Endometrium (tissue), 2 donors: Measurements from ENCODE around the gene TSC22D2.

Source experiments
- FAIRE-seq: peaks from 2 replicates; lab custom pipeline; 2012; peaks lifted over from hg19 to GRCh38; lab: Jason Lieb, UNC
- donor health status: control.
- donor health status: control.

Gene TSC22D2

DNA sequence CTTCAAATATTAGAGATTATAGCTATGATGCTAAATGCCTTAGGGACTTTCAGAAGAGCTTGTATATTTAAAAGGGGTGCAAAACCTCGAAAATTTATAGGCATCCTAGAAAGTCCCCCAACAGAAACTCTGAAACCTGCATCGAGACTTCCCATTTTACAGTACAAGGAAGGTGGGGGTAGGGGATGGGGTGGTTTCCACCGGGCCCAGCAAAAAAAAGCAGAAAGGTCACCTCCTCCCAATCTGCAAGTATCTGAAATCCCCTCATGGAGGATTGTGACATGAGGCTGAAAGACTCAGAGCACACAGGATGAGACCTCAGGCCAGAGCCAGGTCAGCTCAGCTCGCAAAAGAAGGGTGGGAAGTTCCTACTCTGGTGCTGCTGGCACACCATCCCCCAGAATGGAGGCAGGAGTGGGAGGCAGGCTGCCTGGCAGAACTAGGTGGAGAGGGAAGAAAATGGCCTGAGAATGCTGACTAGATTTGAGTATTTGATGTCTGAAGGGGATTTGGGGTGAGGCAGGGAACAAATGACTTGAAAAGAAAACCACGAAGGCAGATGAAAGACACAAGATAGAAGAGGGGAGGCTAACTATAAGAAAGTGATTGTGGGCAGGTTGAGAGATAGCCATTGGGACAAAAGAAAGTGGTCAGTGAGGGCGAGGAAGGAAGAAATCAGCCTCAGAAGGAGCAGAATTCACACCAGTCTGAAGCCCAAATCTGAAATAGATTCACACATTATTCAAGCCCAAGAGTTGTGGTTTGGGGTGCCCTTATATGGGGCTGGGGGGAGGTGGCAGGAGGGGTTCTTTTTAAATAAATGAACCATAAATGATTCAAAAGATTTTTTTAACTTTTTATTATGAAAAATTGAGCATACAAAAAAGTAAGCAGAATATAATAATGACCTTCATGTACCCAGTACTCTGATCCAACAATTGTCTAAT lies 22.5 kb upstream of the TSC22D2 start:
- no peak for FAIRE-seq

- no peak for FAIRE-seq
These were observed 19.3 kb upstream of the TSC22D2 start for GRCh38 chr3:150388498-150389418.

- FAIRE-seq, result no peak
These were observed 18.0 kb upstream of the TSC22D2 start for GRCh38 chr3:150390087-150390486.

DNA sequence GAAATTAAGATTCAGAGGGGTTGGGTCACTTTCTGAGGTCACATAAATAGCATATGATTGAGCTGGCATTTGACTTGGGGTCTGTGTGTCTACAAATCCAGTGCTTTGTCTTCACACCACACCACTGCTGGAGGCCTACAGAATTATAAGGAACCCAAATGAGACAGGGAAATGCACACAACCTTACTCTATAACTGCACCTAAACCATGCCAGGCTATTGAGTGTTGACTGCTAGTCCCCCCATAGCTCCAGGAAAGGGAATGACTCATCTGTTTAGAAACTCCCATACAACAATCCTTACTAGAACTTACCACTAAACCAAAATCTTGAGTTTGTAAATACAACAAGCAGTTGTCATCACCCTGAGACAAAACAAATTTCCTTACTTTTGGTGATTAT lies 16.9 kb upstream of the TSC22D2 start:
- no peak for FAIRE-seq

GRCh38 chr3:150393745-150394144 lies 14.4 kb upstream of the TSC22D2 start:
- no peak for FAIRE-seq

- FAIRE-seq, result no peak
These were observed 13.5 kb upstream of the TSC22D2 start for GRCh38 chr3:150394606-150395005.

- FAIRE-seq, result no peak
These were observed 11.6 kb upstream of the TSC22D2 start for GRCh38 chr3:150396491-150396890.

DNA sequence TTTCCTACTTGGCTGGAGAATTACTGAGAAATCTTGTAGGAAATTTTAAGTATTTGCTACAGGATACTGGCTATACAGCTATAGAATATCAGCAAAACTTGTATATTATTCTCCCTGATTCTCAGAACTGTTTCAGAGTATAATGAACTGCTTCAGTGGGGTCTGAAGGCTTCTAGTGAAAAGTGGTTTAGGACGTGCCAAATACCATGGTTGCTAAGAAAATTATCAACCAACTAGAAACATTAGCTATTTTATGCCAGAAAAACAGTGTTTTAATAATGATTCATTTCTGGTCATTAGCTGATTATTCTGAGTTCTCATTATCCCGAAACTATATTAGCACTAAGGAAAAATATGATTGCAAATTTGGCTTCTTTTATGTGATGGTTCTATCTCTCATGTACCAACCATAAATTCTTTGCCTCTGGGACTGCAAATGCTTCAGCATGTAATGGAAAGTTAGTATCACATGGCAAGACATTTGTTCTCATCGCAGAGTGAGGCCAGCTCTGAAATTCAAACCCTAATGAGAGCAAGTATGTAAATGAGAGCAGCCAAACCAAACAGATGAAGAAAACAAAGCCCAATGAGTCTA lies 11.0 kb upstream of the TSC22D2 start:
- no peak for FAIRE-seq

- FAIRE-seq, result no peak
These were observed 9.0 kb upstream of the TSC22D2 start for GRCh38 chr3:150399060-150399459.

DNA sequence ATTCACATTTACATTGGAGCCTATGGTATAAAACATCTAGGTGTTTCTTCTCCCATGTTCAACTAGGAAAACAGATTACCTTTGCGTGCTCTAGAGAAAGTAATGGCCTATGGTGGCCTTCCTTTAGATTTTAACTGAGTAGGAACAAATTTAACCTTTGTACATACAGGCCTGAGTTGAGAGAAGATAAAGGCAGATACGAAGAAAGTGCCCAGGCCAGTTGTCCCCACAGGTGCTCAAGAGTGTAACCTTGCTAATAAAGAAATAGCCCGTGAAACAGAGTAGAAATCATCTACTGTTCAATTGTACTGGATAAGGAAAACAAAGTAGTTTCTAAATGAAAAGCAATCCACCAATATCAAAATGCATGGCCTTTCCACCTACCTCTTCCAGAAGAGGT lies 6.8 kb upstream of the TSC22D2 start:
- no peak for FAIRE-seq

GRCh38 chr3:150402217-150402616 lies 5.9 kb upstream of the TSC22D2 start:
- FAIRE-seq, result no peak

- FAIRE-seq, result no peak
These were observed 4.1 kb upstream of the TSC22D2 start for GRCh38 chr3:150404023-150404422.

- no peak for FAIRE-seq
These were observed 869 bp upstream of the TSC22D2 start for GRCh38 chr3:150407051-150407807.

DNA sequence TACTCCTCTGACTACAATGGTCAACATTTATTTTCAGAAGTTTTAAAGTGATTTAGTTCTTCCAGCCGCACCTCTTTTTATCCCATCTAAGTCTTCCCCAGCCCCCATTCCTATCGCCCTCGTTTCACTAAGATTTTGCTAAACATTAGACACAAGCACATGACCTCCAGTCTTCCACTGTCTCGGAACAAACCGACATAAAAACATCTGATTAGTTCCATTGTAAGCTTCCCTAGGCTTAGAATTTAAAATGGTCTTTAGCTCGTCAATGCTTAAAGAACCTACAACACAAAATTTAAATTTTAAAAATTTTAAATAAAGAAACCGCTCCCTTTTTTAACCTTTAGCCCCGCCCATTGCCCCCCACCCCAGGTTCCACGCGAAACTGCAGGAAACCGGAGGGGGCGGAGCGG lies 284 bp upstream of the TSC22D2 start:
- no peak for FAIRE-seq

- FAIRE-seq, result no peak
These were observed 1.0 kb downstream of the TSC22D2 start for GRCh38 chr3:150409125-150409511.

DNA sequence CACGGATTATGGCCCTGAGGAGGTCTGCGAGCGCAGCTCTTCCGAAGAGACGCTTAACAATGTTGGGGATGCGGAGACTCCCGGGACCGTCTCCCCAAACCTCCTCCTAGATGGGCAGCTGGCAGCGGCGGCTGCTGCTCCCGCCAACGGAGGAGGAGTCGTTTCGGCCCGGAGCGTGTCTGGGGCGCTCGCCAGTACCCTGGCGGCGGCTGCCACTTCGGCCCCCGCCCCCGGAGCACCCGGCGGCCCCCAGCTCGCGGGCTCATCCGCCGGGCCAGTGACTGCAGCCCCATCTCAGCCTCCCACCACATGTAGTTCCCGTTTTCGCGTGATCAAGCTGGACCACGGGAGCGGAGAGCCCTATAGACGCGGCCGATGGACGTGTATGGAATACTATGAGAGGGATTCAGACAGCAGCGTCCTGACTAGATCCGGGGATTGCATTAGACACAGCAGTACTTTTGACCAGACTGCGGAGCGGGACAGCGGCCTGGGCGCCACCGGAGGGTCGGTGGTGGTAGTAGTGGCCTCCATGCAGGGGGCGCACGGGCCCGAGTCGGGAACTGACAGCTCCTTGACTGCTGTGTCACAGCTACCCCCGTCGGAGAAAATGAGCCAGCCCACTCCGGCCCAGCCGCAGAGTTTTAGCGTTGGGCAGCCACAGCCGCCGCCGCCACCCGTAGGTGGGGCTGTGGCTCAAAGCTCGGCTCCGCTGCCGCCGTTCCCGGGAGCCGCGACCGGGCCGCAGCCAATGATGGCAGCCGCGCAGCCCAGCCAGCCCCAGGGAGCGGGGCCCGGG lies 1.6 kb downstream of the TSC22D2 start:
- FAIRE-seq, result no peak

- no peak for FAIRE-seq
These were observed 2.4 kb downstream of the TSC22D2 start for GRCh38 chr3:150410311-150411105.

GRCh38 chr3:150411106-150411460 lies 3.0 kb downstream of the TSC22D2 start:
- no peak for FAIRE-seq

DNA sequence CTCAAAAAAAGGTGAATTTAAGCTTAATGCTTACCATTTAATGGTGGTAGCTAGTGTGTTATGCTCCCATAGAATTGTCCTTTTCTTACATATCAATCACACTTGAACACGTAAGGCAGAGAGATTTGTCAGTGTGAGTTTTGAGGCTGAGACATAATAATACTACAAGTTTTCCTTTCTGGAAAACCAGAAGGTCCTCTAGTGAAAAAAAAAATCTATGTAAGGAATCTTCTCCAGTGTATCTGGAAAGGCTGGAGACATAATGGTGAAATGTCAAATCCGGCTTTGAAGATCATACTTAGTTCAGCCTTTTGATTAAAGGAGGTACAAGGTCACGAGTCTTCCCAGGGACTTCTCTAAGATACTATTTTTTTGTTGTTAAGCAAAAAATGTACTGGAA lies 3.4 kb downstream of the TSC22D2 start:
- no peak for FAIRE-seq

DNA sequence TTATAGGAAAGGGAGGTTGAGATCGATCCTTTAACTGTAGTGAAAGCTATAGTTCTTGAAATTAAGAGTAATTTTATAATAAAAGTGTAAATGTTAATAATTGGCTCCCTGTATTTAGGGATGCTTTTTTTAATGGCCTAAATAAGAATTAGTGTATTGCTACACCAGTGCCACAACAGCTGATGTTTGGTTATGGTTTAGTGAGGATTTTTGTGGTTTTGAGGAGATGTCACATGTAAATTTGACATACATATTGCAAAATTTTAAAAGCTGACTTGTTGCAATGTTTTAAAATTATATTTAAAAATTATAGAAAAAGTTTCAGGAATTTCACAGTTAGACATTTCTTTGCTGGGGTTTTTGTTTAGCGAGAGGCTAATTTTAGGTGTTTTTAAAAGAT lies 3.9 kb downstream of the TSC22D2 start:
- no peak for FAIRE-seq
